MM.1S (cell line): ENCODE data around the gene CHST6.

ENCODE experiments used
- CTCF ChIP-seq: fragments of 300-600 bp; sonication (generic); IDR thresholded peaks from 2 replicates; pipeline ENCODE4 v1.5.1; 2016; ENCODE audit warnings: antibody characterized with exemption, low read length, mixed read lengths
- EZH2 ChIP-seq: fragments of 300-600 bp; sonication (generic); optimal IDR thresholded peaks from 2 replicates; pipeline ENCODE3; 2017; ENCODE audit warnings: low read depth, mild to moderate bottlenecking, antibody characterized with exemption, low read length, mixed read lengths
- EZH2phosphoT487 ChIP-seq: fragments of 300-600 bp; sonication (generic); IDR thresholded peaks from 2 replicates; pipeline ENCODE4 v1.6.1; 2018; ENCODE audit warnings: antibody characterized with exemption, low read length

GRCh38 chr16:75460446-75460845, 34.8 kb downstream of the CHST6 start:
- TF ChIP-seq CTCF (no peak), EZH2 (no peak), EZH2phosphoT487 (no peak)
